D341Med (cell line): ENCODE data around the gene GNAQ.

ENCODE experiments used
- DNase-seq: peaks from one replicate; pipeline ENCODE4 v3.0.0; 2012; ENCODE audit warnings: low spot score

The GNAQ gene

DNA sequence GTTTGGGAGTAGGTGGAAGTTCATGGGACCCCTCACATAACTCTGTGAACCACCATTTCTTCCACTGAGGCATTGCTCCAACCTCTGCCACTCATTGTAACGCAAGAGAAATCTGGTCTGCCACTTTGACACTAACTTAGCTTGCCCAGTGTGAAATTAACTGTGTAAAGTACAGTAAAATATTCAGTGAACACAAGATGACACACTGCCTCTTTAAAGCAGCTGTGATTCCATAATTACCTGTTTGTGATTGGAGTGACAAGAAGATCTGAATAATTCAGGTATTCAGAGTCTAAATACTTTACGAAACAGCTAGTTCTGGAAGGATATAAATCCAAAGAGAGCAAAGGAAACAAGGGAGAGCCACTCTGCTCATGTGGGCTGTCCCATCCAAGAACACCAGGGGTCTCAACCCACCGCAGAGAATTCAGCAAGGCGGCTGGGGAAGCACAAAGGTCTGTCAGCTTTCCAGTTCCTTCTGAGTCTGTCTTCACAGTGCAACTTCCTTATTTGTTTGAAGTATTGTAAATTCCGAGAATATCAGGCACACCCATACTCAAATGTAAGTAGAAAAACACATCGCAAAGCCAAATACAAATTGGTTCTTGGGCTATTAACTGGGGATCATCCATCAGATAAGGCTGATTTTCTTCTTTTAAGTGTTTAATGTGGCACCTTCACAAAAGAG, 86.9 kb downstream of the GNAQ start:
- no peak for DNase-seq

DNA sequence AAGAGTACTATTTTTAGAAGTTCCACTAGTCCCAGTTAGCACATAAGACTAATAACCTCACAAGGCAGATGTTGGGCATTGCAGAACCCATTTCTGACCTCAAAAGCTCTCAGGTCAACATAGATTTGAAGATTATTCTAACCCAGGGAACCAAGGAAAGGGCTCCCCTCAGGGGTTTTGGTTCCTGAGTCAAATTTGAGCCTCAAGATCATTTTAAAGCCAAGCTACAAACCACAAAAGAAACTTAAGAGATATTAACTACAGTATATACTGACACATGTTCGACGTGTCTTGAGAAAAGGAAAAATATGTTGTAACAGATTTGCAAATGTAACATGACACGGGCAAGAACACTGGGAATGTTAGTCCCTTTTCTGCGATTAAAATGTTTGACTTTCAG, 88.6 kb downstream of the GNAQ start:
- no peak for DNase-seq

DNA sequence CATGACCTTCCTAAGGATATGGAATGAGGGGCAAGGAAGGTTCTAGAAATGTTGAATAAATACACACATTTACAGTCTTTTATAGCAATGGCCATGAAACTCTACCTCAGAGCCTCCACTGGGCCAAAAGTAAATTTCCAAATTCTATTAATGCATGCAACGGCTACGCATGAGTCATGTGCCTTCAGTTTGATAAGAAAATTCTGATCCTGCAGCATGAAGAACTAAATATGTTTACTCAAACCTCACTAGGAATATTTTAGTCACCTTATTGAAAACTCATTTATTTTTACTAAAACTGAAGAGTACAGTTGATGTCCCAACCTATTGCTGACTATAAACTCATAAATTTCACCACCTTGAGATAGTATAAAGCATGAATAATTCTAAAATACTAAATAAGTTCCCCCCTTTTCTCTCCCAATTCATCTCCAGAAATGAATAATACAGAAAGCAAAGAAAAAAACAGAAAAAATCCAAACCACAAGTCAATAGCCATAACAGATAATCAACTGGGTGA, 92.4 kb downstream of the GNAQ start:
- DNase-seq: no peak

DNA sequence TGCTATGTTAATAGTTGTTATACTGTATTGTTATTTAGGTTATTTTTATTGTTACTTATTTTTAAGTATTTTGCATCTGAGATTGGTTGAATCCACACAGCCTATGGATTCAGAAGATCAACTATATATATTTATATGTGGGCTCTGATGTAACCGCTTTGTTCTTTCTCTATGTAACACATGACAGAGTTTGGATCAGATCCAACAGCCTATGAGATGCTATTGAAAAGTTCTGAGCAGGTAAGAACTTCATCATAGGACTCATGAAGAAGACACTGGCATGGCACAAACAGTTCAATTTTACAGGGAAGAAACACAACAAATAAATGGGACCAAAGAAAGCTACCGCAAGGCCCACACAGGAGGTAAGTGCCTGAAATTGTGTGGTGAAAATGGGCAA, 93.4 kb downstream of the GNAQ start:
- no peak for DNase-seq

DNA sequence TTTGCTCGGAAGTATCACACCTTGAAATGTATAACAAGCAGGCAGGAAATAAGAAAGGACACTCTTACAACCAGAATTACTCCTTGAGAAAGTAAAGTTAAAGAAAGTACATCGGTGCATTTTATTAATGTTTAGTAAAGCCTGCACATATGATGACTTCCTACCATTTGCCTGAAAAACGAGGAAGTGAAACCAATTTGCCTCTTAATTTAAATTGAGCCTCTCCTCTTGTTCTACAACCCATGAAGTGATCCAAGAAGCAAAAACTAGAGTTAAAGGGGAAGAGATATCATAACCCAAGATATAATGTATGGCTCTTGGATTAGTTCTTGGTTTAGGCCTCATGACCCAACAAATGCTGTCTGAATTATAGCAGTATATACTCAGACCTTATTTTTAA, 95.6 kb downstream of the GNAQ start:
- no peak for DNase-seq

DNA sequence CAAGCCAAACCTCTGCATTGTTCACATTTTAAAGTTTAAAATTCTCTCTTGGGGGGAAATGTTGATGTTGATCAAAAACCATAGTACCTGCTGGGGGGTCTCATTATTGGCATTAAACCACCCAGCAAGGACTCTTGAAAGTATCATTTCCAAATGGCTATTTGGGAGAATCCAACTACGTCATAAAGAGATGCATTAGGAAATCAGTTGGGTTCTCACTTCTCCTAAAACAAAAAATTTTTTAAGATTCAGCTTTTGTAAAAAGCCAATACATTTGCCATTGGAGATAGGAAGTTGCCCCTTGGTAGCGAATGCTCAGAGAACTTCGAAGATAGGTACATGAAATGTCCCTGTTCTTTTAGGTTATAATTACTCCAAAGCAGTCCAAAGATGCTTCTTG, 96.4 kb downstream of the GNAQ start:
- DNase-seq: no peak

DNA sequence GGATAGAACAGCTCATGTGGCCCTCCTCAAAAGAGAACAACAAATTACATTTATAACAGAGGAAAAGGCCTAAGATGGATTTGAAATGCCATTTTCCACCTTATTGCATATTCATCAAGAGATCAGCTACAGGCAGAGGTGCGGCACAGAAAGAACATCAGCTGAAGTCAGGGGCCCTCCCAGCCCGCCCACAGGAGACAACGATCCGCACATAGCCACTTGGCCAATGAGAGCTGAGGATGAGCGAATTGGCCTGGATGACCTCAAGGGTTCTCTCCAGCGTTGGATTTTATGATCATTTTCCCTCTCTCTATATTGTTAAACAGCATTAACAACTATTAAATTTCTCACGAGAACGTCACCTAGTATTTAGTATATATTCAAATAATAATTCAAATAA, 97.6 kb downstream of the GNAQ start:
- DNase-seq: no peak

DNA sequence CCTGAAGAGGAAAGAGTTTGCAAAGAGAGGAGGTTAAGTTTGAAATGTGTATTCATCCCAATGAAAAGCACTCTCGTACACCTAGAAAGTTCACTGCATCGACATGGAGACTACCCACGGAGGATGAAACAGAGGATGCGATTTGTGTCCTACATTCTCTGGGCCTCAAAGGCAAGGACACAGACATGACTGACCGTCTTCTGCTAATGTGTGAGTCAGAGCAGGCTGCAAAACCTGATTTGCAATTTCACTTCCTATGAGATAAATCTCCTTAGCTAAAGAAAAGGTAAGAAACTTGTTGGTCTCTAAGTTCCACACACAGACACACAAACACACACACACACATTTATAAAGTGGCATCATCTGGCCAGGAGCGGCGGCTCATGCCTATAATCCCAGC, 98.6 kb downstream of the GNAQ start:
- DNase-seq: no peak

DNA sequence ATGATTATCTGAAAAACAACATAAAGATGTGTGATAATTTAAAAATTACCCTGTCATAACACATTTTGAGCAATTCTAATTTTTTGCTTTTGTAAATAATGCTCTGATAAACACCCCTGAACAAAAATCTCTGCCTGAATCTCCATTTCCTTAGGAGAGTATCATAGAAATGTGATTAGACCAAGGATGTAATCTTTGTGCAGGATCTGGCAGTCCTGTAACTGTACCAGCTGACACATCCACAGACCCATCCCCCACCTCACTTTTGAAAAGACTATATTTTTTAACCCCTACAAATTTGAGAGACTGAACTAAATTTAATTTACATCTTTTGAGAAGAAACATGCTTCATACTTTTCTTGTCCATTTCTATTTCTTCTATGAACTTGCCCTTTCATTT, 101.7 kb downstream of the GNAQ start:
- DNase-seq: no peak

DNA sequence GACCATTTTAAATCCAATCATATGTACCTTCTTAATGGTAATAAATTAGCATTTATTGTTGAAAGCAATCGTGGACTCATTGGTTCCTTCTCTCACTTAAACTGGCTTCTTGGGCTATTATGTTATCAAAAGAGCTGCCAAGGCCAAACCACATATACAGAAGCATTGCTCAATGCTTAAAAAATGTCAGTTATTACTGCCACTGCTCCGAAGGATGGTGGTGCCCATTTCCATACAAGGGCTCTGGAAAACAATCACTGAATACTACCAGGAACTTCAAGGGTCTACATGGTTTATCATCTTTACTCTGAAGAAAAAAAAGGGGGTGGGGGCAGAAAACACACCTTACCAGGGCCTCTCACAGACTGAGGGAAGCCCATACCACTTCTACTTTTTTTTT, 104.3 kb downstream of the GNAQ start:
- DNase-seq: no peak

DNA sequence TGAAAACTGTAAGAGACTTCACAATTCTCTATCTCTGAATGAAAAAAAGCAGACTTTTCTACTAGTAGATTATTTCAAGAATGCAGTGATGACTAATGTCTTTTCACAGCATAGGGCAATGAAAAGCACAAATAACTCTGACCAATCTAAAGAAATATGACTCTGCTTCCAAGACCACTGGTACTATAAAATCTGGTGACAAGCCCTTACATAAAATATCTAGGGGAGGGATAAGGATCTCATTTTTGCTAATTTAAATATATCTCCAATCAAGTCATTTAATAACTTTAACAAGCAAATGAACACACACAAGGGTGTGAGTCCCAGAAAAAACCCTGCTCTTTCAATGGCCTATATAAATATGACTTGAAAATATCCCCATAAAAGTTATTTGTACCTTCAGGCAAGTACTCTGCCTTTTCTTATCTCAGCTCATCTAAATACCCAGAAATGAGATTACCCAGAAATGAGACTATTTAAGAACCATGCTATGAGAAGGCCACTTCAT, 105.2 kb downstream of the GNAQ start:
- no peak for DNase-seq

DNA sequence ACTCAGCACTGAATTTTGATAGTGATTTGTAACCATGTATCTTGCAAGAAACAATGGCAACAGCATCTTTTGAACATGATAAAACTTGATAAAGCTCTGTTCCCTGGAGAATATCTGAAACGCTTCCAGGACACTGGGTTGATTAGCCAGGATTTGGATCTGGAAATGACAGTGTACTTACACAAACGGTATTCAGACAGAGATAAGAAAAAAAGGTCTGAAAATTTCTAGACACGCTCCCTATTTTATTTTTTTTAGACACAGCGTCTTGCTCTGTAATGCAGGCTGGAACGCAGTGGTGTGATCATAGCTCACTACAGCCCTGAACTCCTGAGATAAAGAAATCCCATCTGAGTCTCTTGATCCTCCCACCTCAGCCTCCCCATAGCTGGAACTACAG, 109.0 kb downstream of the GNAQ start:
- no peak for DNase-seq

DNA sequence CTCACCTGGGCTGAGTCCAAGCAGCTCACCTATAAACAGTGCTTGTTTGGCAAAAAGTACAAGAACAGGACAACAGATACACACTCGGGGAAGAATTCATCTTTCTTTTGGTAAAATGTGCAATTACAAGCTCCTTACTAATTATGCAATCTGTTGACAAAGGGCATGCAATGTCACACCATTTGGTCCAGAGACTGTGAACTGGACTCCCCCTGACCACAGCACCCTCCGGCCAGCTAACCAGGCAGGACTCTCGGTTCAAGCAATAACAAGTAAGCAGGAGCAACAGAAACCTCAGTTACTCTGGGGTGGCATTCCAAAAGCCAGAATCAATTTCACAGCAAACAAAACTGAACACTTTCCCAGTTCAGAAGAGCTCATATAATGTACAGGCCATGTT, 113.8 kb downstream of the GNAQ start:
- no peak for DNase-seq

DNA sequence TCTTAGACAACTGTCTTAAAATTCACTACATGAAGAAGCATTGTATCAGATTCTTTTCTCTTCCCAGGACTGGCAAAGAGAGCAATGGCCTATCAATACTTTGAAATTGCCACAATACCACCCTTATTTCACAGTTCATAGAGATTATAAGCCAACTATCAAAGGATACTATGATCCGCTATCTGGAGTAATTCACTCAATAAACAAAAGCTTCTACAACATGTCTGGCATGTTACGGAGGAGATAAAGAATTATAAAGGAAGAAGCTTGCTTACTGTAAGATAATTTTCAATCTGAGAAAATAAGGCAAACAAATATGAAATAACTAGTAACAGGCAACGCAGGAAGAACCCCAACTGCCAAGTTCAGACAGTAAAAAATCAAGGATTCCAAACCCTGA, 114.8 kb downstream of the GNAQ start:
- DNase-seq: no peak

DNA sequence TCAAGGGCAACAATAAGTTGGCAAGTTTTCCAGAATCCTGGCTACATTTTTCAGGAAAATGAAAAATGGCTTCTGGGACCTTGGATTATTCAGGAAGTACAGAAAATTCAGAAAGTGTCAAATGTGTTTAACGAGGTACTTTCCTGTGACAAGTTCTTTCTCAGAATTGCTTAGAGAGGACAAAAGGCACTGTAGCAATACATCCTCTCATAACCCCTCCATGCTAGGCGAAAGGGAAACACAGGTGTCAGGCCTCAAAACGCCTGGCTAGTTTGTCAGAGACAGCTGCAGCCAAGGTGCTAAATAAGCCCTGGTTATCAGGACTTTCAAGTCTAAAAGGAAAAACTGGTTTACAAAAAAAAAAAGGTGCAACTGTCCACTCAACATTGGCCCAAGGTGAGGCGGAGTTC, 115.2 kb downstream of the GNAQ start:
- no peak for DNase-seq

DNA sequence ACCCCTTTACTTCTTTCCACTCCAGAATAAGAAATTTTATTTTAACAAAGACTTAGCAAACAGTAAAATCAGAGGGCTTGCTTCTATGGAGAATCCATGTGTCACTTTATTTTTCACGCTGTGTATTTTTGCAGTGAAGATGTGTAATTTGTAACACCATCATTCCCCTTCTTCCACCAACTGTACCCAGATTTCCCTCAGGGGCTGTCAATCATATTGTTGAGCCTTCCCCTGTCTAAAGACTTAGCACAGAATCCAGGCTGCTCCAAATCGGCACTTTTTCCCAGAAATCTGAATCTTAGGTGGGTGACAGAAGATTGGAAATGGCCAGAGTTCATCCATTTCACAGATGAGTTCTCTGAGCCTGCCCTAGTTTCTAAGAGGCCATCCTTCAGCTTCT, 115.9 kb downstream of the GNAQ start:
- no peak for DNase-seq

DNA sequence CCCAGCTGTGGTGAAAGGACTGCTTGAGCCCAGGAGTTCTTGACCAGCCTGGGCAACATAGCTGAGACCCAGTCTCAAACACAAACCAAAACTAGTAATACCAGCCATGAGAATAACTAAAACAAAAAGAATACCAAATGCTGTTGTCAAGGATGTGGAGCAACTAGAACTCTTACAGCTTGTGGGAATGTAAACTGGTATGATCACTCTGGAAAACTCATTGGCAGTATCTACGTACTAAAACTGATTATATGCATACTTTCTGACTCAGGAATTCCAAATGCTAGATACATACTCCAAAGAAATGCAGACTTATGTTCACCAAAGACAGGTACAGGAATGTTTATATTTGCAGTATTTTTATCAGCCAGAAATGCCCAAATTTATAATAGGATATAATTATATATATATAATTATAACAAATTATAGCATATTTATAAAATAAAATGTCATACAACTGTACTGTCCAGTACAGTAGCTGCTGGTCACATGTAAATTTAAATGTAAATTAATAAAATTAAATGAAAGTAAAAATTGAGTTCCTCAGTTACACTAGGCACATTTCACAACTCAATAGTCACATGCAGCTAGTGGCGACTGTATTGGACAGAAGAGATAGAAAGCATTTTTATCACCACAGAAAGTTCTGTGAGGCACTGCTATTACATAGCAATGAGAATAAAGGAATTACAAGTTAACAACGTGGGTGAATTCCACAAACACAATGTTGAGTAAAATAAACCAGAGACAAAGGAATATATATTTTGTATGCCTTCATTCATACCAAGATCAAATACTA, 118.5 kb downstream of the GNAQ start:
- DNase-seq: no peak

DNA sequence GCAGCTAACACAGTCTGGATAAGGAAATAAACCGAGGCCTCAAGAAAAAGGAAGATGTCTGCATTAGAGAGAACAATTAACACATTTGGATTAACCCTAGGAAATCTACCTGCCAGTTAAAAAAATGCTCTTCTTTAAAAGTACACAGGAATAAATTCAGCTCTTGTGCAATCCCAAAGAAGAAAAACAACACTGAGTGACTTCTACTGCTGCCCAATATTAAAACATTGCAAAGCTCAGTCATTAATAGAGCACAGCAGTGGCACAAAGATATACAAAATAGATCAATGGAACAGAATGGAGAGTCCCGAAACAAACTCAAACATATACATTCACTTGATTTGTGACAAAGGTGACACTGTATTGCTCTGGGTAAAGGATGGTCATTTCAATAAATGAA, 119.7 kb downstream of the GNAQ start:
- DNase-seq: no peak

DNA sequence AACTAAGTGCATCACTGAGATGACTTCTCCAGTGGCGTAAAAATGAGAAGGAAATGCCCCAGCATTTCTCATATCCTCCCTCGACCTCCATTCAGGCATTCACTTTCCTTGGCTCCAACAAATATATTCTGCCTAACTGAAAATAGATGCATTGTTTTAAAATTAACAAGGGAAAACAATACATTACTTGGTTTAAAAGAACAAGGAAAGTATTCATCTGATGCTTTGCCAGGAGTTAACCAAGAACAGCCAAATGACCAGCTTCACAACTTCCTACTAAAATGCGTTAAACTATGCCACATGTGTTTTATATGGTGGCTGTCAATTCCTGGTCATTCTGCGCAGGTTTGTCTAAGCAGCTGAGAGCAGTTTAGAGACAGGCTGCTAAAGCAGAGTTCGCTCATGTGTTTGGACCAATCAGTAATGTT, 121.4 kb downstream of the GNAQ start:
- no peak for DNase-seq

DNA sequence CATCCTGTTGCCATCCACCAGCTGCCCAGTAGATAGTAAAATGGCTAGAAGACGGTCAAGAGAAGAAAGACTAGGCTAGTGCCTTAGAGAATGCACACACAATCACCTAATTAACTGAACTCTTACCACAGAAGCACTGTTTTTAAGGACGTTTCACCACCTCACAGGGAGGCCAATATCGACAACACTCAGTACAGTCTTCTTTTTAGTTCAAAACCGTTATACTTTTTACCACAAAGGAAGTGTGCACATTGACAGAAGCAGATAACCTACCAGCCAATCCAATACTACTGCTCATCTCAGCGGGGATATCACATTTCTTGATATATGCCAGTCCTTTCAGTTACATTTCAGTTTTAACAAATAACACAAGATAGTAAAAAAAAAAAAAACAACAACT, 122.3 kb downstream of the GNAQ start:
- DNase-seq: no peak

DNA sequence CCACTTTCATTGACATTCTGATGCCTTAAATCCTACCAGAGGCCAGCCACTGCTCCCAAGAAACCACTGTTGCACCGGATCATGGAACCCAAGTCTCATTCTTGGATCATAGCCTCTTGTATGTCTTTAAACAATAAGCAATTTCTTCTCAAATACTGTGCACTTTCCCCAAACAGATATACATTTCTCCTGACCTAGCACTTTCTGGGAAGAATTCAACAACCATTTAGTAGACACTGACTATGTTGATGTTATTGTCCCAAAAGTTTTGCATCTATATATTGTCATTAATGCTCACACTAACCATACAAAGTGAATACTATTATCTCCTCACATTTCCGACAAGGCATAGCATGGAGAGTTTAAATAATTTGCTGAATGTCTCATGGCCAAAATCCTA, 123.3 kb downstream of the GNAQ start:
- no peak for DNase-seq

DNA sequence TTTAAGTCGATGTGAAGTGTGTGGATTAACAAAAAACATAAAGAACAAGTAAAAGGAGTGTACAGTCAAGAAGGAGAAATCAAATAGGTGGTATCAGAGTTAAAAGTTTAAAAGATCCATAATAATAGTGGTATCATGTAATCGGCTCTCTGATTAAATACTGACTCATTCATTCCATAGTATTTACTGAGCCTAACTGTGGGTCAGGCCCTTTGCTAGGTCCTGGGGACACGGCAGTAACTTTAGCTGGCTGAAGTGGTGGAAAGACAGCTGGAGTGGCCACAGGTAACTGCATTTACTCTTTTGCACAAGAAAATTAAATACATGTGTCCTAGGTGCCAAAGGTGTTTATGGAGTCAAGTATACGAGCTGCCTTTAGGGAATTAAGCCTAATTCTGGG, 124.0 kb downstream of the GNAQ start:
- DNase-seq: no peak

DNA sequence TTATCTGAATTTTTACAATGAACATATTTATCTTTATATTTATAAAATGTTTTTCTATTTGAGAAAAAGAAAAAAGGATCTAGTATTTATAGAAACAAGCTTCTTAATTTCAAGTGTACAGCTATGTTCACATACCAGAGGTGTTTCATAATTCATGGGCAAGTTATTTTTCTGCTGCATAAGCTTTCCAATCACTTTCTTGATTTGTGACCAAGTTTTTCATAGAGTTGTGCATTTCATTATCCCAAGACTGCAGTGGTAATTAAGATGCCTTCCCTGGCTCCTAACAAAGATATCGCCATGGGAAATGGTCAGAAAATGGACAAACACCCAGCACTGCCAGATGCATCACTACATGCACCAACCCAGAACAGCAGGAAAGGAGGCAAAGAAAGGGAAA, 124.6 kb downstream of the GNAQ start:
- DNase-seq: no peak
